ENCODE data around the gene TRIM67. TPM values are rescaled to one million over a fixed set of nuclear protein-coding genes. Genes with fewer than 3 reads are reported as not detected.
A peak's percentile ranks its signal among the peaks of the same experiment; 100 is the strongest.

TRIM67 gene
- polyA plus RNA-seq, 5 donors: 0.34 to 1.4 (median 0.69) TPM

DNA sequence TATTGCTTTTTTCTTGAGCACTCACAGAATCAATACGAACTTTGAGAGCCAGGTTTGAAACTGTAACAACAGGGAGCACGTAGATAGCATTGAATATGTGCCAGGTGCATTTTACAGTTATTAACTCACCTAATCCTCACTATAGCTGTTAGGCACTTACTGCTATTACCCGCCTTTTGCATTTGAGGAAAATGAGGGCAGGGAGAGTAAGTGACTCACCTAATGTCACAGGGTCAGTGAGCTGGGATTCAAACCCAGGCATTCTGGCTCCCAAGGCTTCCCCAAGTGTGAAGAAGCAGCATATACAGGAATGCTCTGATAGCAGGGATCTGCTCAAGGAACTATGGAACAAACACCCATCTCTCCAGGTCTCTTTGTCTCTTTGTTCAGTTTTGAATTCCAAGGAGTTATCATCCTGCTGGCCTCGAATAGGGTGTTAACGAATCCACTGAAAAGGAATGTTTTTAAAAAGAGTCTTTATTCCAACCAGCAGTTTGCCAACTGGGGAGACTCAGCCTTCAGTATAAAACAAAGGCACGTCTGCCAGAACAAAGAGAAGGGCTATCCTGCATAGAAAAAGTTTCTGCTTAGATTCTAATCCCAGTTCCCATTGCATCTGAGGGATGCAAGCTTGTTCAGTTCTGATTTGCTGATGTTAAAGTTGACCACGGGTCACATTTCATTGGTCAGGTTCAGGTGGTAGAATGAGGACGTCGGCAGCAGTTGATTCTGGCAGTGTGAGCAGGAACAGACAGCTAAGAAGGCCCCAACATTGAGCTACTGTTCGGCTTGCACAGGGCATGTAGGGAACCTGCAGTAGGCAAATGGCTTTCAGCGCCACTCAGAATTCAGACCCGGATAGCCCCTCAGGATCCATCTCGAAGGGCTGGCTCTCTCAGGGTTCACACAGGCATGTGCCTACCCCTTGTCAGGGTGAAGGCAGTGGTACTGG lies 22.1 kb downstream of the TRIM67 start:
- DNase-seq: no peak

DNA sequence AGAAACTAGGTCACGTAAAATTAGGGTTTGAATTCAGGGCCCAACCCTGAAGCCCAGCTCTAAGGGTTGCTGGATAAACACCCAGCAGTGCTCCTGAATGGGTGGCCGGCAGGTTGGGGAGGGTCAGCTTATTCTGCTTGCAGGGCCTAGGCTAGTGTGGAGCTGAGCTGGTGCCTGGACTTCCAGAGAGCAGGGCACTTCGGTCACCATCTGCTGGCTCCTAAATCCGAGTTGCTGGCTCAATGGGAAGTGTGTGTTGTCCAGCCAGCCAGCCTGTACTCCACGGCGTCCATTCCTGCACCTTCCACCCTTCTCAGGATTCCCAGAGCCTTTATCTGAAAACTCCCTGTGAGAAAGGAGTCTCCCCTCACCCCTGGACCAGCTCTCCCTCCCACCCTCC lies 23.0 kb downstream of the TRIM67 start:
- DNase-seq: no peak

DNA sequence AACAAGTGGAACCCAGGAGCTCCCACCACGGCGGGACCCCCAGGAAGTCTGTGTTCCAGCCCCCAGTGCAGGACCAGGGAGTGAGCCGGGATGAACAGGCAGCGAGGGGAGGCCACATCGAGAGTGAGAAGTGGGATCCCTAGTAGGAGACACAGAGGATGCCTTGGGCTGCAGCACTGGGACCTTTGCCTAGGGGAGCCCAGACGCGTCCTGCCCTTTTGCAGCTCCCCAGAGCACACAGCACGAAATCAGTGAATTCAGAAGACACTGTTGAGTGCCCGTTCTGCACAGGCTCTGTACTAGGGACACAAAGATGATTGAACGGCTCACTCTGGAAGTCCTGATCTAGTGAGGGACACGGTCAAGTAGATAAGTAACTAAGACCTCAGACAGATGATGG lies 23.5 kb downstream of the TRIM67 start:
- no peak for DNase-seq

DNA sequence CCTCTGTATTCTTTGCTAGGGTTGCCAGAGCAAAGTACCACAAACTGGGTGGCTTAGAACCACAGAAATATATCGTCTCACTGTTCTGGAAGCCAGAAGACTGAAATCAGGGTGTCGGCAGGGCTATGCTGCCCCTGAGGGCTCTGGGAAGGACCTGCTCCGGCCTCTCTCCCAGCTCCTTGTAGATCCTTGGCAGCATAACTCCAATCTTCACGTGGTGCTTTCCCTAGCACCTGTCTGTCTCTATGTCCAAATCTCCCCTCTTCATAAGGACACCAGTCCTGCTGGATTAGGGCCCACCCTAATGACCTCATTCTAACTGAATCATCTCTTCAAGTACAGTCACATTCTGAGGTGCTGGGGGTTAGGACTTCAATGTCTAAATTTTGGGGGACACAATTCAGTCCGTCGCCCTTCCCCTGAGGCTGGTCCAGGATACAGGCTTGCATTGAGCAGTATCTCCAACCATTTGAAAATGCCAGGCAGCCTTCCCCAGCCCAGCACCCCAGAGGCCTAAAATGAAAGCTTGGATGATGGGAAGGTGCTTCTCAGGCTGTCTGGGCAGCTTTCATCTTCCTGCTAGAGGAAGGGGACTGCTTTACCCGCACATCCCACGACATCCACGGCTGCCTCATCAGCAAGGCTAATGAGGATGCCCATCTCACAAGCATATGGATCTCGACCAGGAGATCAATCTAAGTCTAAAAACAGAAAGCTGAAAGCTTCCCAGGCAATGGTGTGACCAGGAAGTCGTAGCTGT lies 24.7 kb downstream of the TRIM67 start:
- DNase-seq: no peak

DNA sequence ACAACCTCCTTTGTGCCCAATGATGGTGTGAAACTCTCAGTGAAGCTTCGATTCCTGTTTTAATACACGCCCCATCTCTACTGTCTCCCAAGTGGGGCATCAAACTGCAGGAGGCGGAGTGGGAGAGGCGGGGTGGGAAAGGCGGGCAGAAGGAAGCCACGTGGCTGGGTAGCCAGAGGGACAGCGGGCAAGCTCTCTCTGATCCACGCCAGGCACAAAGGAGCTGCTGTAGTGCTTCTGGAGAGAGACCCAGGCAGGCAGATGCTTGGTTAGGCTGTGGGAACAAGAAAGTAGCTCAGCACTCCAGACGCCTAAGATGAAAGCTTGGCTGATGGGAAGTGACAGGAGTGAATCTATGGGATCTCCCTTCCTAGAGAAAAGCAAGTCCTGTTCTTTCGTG lies 25.7 kb downstream of the TRIM67 start:
- no peak for DNase-seq

DNA sequence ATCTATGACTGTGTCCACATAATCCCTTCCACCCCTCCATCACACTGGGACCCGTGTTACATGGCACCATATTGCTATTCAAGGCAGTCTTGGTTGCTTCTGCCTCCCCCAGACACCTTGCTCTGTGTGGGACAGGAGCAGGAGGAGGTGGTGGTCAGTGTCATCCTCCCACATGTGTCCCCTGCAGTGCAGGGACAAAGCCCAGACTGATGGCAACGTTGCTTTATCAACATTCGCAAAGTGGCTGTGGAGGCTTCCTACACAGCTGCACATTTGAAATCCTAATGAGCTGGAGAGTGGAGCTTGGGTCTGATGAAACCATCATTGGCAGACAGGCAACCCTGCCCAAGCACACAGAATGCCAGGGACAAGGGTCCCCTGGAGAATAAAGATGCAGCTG lies 26.2 kb downstream of the TRIM67 start:
- no peak for DNase-seq

DNA sequence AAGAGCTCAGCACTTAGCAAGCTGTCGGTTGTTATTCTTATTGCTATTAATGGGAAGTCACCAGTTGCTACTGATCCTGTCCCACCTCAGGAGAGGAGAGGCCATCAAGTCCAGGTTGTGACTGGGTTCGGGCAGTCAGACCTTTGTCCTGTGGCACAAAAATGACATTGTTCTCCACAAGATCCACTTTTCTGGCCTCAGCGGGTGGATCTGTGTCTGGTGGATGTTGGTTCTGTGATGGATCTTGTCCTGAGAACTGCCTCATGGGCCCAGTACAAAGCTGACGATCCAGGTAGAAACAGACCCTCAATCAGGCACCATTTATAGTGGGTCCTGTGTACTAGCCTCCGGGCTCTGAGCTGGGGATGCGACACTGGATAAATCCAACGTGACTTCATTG lies 26.9 kb downstream of the TRIM67 start:
- no peak for DNase-seq

DNA sequence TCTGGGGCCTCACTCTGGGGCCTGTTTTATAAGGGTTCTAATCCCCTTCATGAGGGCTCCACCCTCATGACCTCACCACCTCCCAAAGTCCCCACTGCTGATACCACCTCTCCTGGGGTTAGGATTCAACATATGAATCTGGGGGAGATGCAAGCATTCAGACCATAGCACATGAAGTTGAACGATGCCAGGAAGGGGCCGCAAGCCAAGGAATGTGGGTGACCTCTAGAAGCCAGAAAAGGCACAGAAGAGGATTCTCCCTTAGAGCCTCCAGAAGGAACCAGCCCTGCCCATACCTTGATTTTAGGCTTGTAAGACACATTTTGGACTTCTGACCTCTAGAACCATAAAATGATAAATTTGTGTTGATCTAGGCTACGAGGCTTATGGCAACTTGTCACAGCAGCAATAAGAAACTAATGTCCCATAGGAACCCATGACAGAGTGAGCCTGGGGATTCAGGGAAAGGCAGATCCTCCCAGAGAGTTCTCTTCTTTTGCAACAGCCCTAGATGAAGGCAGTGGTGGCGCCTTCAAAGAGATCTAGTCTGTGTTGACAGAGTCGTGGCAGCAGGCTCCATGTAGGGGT lies 27.9 kb downstream of the TRIM67 start:
- no peak for DNase-seq

DNA sequence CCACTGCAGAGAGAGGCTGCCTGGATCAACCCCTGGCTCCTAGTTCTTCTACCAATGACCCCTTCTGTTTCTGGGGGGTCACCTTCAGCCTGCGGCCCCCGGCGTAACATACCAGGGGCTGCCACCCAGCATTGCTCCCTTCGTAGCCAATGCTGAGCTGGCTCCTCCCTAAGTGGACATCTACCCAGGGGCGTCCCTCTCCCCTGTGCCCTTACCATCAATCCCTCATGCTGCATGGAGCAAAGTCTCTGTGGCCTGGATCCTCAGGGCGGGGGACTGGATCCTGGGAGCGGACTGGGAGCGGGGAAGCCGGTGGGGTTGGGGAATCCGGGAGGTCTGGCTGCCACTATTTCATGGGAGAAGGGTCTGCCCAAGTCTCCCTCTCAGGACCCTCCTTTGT lies 28.6 kb downstream of the TRIM67 start:
- DNase-seq: no peak

DNA sequence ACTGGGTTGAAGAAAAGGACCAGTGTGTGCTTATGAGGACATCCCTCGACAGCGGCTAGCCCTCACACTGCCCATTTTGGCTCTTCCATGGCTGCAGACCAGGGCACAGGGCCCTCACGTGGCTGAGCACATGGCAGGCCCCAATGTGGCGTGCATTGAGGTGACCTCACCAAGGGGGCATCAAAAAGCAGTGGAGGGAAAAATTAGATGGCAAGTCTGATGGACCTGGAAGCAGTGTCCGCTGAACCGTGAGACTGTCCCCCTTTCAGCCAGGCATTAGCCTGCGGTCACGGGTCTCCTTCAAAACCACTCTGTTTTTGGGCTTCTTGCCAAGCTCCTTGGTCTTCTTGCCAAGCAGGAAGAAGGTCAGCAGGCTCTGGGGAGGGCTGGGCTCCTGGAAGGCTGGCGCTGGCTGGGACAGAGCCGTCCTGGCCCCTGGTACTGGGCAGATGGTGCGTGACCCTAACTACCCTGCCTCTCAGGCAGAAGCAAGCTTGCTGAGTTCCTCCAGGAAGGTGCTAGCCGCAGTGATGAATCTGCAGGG lies 30.8 kb downstream of the TRIM67 start:
- DNase-seq: peak; percentile 71 to 74

DNA sequence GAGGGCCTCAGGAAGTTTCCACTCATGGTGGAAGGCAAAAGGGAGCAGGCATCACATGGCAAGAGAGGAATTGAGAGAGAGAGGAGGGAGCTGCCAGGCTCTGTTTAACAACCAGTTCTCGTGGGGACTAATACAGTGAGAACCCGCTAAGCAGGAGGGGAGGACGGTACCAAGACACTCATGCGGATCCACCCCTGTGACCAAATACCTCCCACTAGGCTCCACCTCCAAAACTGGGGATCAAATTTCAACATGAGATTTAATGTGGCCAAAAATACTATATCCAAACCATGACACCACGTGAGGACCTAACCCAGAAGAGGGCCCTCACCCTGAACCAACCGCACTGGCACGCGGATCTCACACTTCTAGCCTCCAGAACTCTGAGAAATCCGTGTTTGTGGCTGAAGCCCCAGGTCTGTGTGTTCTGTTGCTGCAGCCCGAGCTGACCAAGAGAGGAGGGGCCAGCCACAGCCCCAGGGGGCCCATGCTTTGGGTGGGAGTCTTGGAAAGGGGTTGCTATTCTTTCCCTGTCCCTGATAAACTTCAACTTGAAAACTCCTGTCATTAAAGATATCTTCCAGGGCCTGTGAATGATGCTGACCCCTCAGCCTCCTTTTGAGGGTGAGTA lies 32.0 kb downstream of the TRIM67 start:
- no peak for DNase-seq

DNA sequence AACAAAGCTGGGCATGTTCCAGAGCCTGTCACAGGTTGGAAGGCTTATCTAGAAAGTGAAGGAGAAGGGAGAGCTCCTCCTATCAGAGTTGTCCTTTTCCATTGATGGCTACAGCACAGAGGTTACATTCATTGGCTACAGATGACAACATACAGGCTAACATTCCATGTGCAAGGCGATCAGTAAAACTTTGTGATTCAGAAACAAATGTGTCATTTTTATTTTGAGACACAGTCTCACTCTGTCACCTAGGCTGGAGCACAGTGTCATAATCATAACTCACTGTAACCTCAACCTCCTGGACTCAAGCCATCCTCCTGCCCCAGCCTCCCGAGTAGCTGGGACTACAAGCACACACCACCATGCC lies 32.6 kb downstream of the TRIM67 start:
- no peak for DNase-seq

DNA sequence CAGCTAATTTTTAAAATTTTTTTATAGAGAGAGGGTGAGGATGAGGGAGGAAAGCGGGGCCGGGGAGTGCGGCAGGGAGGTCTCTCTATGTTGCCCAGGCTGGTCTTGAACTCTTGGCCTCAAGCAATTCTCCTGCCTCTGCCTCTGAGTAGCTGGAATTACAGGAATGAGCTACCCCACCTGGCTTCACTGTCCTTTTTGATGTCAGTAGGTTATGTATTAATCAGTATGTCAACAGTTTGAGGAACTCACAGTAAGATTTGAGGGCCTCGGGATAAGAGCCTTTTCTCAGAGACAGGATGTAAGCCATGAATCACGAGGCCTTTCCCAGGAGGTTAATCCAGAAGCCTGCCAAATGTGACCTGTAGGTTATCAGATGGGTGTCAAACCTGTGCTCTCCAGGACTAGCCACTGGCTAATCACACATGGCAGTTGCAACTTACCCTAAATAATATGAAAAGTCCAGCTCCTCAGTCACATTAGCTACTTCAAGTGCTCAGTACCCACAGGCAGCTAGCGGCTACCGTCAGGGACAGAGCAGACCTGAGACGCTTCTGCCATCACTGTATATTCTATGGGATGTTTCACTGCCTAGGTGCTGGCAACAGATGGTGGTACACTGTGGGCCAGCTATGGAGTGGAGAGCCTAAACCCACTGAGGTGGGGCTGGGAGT lies 33.1 kb downstream of the TRIM67 start:
- no peak for DNase-seq

DNA sequence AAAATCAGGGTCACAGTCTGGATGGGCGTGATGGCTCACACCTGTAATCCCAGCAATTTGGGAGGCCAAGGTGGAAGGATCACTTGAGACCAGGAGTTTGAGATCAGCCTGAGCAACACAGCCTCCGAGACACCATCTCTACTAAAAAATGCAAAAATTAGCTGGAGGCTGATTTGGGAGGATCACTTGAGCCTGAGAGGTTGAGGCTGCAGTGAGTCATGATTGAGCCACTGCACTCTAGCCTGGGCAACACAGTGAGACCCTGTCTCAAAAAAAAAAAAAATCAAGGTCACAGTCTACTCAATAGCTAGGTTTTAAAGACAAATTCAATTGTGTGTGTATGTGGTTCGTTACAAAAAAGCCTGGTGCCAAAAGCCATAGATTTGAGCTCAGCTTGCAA lies 34.4 kb downstream of the TRIM67 start:
- DNase-seq: no peak

DNA sequence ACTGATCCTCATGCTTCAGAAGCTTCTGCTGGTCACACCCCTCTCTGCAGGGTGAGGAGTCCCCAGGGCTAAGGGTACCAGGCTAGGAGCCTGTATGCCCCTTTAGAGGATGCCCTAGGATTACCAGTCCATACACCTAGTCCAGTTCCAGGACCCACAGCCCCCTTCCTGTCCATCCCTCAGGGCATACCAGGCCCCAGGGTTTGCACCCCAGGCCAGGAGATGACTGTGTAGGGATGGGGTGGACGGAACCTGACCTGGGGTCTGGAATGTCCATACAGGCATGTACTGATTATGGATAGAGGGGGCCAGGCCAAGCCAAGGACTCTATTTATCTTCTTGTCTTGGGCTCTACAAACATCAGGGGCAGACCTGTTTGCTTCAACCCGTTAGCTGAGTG lies 34.9 kb downstream of the TRIM67 start:
- DNase-seq: no peak

DNA sequence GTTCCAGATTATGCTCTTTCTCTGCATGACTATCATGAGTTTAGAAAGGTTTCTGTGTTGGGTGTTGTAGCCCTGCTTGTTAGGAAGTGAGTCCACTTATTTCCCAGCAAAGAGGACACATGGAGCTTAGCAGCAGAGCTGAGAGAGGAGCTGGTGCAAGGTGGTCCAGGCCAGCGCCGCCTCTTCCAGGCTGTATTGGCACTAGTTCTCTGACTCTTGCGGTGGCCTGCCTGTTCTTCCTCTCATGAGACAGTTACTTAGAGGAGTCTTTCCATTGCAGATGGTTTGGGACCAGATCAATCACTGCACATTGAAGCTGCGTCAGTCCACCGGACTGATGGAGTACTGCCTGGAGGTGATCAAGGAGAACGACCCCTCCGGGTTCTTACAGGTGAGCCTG lies 38.0 kb downstream of the TRIM67 start:
- DNase-seq: no peak

DNA sequence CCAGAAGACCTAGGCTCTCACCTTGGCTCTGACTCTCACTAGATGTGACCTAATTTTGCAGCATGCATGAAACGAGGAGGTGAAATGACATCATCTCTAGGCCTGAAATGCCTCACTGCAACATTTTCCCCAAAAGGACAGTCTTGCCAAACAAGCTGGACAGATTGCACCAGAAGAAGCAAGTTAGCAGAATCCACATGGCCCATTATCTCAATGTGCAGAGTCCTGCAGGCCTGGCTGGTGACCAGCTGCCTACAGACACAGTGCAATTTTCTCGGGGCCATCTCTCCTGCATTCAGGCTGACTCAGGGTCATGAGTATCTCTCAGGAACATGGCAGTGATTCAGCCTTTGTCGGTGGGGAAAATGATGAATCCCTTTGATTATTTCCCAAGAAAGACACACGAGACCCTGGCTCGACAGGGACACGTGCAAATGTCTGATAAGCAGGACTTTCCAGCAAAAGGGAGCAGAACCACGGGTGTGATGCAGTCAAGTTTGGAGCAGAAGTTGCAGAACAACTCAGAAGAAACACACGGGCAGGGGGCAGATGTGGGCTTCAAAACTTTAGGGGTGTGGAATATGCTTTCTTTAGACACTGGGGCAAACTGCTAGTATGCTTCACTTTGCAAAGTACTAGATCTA lies 38.7 kb downstream of the TRIM67 start:
- no peak for DNase-seq

DNA sequence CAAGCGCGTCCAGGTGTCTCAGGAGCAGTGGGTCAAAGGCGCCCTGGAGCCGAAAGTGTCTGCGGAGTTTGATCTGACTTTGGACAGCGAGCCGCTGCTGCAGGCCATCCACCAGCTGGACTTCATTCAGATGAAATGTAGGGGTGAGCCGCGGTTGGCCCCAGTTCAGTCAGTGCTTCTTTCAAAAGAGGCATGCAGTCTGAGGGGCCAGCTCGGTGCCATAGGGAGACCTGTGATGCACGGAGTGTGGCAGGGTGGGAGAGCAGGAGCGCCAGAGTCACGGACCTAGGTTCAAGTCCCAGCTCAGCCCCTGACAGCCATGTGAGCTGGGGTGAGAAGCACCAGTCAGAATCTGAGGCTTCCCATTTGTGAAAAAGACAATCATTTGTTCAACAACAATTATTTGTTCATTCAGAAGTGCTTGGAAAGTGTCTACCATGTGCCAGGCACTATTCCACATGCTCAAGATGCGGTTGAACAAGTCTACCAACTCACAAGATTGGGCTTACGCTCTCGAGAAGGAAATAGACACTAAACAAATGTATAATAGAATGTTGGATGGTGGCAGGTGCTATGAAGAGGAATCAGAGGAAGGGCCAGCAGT lies 39.6 kb downstream of the TRIM67 start:
- DNase-seq: no peak

DNA sequence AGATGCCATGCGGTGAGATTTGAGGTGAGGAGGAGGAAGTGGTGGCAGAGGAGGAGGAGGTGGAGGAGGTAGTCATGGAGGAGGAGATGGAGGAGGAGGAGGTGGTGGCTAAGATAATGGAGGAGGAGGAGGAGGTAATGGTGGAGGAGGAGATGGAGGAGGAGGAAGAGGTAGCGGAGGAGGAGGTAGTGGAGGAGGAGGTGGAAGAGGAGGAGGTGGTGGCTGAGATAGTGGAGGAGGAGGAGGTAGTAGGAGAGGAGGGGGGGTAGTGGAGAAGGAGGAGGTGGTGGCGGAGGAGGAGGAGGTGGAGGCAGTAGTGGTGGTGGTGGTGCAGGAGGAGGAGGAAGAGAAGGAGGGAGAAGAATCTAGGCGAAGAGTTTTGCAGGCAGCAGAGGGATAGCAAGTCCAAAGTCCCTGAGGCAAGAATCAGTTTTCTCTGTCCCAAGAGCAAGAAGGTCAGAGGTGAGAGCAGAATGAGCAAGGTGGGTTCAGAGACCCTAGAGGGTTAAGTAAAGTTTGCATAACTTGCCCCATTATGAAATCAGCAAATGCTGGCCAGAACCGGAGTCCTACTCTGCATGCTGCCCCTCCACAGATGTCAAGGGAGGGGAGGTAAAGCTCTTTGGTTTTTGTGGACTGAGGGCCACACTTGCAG lies 40.2 kb downstream of the TRIM67 start:
- DNase-seq: no peak

Data from right lung (tissue), 5 donors.